ENCODE measurements around the gene ABCA2.
"Not testable (repeated sequence)": the region's sequence is repeated elsewhere in the genome, so short reads cannot be mapped to it uniquely, and the experiment has no call there.

ABCA2 gene

DNA sequence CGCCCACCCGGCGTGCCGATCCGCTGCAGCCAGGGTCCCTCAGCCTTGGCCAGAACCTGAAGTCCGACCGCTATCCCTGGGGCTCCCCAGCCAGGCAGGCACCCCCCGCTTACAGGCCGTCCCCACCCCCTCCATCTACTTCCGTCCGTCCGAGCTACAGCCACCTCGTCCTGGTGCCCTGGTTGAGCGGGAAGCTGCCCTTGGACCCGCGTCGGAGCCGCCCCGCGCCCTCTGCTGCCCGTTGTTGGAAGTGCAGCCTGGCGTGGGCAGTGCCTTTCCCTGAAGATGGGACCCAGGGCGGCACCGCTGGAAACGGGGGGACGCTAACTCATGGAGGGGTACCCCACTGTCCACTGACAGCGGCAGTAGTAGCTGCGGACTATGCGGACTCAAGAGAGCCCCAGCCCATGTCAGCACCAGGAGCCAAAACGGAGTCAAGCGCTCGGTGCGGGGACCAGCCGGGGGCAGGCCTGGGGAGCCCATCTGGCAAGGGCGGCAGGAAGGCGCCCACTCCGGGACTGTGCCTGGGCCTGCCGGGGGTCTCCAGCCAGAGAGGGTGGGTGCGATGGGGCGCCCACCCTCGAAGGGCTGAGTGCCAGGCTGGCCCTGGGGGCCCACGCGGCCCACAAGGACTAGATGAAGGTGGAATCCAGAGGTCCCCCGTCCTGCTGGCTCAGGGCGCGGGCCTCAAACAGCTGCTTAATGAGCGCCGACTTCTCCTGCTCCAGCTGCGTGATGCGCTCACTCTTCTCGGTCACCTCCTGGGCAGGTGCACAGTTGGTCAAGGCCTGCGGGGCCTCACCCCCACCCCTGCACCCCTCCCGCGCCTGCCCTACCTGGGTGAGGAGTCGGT lies 36.2 kb upstream of the ABCA2 start:
- DNase-seq = peak; percentile 36 to 73

DNA sequence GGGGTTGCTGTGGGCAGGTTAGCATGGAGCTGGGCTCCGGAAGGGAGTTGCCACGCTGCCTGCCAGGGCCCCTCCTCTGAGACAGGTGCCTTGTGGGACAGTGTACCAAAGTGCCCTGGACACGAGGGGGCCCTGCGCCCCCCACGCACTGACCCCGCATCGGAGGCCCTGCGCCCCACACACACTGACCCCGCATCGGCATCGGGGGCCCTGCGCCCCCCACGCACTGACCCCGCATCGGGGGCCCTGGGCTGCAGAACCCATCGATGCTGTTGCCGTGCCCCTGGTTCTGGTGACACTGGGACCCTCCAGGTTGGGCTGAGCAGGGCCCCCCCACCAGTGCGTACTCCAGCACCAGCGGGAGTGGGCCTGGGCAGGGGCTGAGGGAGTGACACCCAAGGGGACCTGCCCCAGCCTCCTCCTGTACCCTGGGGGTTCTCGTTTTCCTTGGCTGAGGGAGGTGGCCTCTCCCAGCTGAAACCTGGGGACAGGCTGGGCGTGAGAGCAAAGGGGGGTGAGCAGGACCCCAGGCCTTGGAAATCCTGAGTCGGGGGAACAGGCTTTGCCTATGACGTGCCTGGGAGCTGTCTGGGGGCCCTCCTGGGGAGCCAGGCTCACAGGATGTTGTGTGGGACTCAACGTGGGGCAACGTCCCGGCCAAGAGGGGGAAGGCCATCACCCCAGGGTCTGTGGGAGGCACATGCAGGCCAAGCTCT lies 35.4 kb upstream of the ABCA2 start:
- no peak for DNase-seq

DNA sequence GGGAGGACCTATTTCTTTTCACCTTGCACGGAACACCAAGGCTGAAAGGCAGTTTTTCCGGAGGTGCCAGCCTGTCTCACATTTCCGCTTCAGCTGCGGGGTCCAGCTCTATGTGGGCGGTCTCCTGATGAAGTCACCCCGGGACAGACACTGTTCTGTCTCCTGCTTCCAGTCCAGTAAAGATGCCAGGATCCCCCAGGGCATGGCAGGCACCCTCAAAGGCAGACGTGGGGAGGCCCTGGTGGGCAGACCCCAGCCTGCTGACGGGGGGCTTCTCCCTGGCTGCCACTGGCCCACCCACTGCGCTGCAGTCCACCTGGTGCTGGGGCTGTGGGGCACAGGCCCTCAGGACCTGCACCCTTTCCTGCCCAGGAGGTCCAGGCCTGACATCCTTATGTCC lies 34.8 kb upstream of the ABCA2 start:
- DNase-seq = not testable (repeated sequence)

DNA sequence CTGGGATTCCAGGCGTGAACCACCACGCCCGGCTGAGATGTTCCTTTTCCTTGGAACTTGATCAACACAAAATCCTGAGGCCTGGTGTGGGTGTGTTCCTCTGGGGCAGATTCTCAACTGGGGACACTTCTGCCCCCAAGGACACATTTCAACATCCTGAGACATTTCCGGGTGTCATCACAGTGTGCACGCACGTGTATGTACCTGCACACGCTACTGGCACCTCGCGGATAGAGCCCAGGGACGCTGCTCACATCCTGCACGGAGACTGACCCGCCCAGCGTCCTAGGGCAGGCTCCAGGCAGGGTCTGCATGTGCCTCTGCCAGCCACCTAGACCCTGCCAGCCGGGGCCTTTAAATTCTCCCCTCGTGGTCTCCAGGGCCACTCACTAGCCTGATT lies 34.3 kb upstream of the ABCA2 start:
- no peak for DNase-seq

DNA sequence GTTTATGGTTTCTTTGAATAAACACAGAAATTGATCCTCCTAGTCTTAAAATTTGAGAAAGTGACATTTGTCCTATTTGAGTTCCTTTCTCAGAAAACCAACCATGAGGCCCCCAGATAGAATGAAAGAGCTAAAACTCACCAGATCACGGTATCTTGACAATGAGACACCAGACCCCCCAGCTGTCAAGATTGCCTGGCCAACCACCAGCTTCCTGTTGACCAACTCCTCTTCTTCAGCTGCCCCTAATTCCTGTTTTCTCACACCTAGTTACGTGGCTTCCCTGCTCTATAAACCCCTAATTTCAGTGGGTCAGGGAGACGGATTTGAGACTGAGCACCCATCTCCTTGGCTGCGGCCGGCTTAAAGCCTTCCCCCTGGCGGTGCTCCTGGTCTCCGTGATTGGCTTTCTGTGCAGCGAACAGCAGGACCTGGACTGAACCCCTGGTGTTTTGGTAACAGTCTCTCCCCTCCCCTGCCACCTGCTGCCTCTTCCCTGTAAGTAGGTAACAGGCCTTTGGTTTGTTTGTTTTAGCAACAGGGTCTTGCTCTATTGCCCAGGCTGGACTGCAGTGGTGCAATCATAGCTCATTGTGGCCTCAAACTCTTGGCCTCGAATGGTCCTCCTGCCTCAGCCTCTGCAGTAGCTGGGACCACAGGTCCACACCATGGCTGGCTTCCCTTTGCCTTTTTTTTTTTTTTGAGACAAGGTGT lies 30.6 kb upstream of the ABCA2 start:
- DNase-seq = no peak

DNA sequence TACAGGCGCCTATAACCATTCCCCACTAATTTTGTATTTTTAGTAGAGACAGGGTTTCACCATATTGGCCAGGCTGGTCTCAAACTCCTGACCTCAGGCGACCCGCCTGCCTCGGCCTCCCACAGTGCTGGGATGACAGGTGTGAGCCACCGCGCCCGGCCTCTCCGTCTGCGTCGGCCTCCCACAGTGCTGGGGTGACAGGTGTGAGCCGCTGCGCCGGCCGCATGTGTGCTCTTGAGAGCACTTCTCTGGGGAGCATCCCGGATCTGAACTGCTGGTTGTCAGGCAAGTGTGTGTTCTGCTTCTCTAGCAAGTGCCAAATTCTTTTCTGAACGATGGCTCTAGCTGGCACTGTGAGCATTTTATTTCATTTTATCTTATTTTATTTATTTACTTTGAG lies 29.5 kb upstream of the ABCA2 start:
- DNase-seq = no peak

DNA sequence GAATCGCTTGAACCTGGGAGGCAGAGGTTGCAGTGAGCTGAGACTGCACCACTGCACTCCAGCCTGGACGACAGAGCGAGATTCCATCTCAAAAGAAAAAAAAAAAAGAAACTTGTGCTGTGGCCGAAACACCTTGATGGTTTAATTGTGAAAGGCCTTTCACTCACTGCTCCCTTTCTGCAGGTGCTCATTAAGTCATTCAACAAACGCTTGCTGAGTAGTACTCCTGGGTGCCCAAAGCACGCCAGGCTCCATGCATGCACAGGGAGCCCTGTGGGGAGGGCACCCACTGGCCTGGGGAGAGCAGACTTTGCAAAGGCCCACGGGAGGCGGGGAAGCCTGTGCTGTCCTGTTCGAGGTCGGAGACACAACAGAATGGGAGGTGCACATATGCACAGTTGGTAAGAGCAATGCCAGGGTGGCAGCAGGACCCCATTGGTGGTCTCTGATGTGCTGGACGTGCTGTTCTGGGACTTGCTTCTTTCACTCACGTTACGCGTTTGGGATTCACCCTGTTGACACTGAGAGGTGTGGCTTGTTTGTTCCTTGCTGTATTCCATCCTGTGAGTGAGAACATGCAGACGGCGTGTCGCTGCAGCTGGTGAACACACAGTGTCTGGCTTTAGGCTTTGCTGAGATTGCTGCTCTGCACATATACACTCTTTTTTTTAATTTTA lies 28.8 kb upstream of the ABCA2 start:
- DNase-seq = no peak

DNA sequence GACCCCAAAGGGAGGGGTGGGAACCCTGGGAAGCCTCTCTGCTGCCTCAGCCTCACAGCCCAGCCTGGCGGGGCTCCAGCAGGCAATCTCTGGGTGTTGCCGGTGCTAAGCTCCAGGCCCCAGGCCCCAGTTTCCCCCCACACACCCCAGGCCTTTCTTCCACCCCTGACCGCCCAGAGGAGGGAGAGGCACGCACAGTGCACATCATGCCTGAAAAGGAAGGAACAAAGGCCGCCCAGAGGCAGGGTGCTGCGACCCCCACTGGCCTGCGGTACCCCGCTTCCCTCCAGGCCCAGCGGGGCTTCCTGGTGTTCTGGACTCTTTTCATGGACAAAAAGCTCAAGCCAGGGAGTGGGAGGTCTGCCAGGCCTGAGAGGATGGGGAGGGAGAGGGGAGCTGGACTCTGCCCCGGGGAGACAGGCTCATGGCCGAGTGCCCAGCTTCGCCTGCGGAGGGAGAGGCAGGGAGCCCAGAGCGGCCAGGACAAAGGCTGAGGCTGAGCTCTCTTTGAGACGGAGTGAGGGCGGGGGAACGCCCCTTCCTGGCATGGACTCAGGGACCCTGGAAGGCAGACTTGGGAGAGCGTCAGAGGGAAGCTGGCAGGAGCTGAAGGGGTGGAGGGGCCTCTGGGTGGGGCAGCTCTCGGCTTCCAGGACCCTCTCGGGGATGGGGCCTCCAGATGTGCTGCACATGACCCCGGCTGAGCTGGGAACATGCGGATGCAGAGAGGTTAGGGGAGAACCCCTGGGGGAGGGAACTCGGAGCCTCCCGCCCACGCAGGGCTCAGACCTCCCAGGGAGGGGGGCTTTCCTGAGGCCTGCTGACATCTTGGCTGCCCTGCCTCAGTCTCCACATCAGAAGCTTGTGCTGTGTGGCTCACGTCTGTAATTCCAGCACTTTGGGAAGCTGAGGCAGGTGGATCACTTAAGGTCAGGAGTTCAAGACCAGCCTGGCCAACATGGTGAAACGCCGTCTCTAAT lies 27.6 kb upstream of the ABCA2 start:
- no peak for DNase-seq

DNA sequence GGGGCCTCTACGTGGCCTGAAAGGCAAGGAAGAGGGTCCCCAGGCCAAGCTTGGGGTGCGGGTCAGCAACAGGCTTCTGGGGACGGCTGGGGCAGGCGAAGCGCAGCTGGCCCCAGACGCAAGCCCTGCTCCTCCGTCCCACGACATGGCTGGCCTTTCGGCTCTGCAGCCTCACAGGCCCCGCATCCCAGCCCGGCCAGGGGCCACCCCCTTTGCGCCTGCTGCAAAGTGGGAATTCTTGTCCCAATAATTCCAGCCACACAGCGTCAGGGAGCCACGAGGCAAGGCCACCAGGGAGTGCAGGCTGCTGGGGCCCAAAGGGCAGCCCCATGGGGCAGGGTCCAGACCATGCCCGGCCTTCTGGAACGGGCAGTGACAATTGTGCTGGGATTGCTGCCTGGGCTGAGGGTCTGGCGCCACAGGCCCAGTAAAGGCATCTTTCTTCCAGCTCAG lies 26.9 kb upstream of the ABCA2 start:
- no peak for DNase-seq

DNA sequence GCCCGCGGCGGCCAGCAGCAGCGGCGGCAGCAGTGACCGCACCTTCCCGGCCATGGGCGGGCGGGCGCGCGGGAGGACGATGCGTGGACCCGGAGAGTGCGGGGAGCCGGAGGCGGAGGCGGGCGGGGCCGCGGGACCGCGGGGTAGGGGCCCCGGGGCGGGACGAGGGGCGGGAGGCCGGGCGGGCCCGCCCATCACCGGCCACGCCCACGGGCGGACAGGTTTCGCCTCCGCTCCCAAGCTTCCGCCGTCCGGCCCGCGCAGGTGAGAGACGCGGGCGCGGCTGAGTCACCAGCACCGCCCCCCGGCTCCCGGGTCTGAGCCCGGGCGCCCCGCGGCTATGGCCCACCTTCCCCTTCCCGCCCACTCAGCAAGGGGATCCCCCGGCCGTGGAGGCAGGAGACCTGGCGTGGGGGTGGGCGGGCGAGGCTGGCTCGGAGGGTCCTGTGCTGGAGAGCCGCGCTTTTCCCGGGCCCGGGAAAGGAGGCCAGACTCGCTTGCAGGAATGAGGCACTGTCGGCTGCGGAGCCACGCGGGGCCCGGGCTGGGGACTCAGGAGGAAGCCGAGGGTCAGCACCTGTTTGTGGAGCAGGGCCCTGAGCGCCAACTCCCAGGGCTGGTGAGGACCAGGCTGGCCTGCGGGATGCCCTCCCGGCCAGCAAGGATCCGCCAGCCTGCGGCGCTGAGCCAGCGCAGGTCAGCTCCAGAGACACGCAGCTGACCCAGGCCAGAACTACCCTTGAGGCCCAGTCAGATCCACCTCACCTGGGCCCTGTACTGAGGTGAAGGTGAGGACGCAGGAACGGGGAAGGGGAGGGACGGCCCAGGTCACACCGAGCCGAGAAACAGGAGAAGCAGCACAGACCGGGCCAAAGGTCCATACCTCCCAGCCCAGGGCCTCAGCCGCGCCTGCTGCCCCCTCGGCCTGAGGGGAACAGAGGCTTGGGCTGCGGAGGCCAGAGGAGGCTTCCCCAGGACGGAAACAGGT lies 26.2 kb upstream of the ABCA2 start, which contains the start of gene ENTPD2:
TSS of gene ENTPD2 (minus strand) at position 118 of the 988 bp plus-strand sequence. CDS start at position 54, 64 bp downstream.
- peak; percentile 47 to 59 for DNase-seq

DNA sequence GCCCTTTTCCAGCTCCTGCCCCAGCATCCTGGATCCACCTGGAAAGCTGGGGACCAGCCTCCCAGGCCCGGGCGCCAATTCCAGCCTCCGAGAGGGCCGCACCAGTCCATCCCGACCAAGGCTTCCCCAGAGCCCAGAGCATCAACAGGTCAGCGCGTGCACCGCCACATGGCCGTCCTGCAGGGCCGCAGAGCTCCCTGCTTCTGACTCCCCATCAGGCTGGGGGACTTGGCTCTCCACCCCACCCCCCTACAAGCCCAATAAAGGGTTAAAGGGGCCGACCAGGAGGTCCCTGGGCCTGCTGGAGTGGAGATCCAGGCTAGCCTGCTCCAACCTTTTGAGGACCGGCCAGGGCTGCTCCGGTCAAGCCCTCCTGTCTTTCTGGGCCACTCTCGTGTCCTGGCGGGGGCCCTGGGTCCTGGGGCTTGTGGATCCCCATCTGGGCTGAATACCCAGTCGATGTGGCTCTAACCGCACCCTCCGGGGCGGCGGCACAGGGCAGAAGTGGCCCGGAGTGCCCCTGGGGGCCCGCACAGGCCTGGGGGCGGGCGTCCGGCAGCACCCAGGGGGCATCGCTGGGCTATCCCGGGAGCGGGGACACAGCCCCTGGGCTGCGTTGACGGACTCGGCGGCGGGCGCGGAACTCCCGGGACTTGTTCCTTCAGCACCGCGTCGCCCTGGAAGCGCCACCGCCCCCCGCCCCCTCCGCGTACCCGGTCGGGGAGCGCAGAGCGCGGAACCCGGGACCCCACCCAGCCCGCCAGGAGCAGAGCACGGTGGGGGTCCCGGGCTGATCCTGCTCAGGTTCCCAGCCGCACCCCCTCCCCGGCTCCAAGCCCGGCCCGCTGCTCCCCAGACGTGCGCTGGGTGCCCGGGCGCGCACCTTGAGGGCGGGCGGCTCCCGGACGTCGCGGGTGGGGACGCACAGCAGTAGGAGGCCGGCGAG lies 25.2 kb upstream of the ABCA2 start:
- no peak for DNase-seq

DNA sequence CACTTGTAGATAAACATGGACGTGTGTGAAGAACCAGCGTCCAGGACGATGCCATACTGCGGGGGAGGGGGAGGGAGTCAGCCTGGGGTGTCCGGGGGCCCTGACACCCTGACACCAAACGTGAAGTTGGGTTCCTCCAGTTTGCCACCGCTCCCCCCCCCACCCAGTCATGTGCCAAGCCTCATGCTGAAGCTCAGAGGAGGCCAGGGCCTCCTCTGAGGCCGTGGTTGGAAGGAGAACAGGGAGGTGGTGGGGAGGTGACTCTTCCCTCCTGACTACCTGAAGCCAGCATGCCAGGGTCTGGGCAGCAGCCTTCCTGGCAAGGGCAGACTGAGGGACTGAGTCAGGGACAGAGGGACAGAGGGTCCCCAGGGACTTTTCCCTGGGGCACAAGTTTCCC lies 24.3 kb upstream of the ABCA2 start:
- DNase-seq = no peak

DNA sequence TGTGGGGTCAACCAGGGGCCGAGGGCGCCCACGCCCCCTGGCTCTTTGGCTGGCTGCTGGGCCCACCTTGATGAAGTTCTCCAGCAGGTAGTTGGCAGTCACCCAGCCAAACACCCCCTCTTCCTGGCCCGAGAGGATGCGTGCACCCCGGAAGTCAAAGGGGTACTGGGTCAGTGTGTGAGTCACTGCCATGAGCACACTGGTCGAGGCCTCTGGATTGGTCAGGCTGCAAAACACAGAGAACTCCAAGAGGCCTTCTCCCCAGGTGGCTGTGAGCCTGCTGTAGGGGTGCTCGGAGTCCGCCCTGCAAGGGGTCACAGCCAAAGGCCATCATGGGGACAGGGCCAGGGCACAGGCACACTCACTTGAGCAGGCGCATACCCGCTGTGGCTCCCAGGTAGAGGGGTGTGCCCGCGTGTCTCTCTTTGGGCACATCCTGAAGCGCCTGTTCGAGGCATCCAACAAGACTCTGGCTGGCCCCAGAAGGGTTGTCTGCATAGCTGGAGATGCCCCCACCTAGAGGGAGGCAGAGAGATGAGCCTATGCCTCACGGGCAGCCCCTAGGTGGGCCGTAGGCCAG lies 23.2 kb upstream of the ABCA2 start:
- no peak for DNase-seq

DNA sequence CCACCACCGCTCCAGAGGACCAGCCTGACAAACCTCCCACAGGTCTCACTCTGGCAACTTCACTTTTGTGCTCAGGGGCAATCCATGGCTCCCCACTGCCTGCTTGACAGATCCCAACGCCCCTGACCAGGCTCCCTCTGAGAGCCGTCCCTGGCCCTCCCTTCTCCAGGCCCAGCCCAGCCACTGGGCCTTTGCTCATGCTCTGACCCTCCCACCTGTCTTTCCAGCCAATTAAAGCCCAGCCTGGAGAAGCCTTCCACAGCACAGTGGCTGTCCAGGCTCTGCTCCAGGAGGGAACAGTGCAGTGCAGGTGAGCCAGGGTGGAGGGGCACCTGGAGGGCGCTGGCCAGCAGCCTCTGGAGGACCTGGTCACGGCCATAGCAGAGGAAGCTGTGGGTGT lies 22.5 kb upstream of the ABCA2 start:
- no peak for DNase-seq

DNA sequence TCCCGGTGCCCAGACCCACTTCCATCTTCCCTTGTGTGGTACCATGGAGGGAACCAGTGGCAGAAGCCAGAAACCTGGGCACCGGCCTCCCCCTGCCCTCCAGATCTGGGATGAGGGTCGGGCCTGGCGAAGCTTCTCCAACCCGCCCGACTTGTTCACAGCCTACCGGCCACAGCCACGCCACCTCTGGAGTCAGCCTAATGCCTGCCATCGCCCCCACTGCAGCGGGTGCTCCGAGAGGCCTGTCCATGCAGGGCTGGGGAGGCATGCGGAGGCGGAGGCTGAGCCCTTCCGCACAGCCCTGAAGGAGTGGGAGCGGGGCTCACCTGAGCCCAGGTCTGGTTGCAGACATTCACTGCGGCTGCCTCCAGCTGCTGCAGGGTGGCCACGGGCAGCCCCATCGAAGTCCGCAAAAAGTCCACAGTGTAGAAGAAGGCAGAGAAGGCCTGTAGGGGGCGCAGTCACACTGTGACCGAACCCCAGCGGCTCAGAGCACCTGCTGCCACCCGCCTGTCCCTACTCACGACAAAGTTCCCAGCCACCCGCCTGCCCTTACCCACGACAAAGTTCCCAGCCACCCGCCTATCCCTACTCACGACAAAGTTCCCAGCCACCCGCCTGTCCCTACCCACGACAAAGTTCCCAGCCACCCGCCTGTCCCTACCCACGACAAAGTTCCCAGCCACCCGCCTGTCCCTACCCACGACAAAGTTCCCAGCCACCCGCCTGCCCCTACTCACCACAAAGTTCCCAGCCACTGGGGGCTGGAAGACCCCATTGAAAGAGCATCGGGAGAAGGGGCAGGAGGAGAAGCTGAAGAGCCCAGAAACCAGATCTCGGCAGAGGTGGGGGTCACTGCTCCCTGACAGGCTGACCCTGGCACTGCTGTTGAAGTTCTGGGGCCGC lies 21.8 kb upstream of the ABCA2 start:
- peak in 1 of 2 experiments; percentile 56 for DNase-seq

DNA sequence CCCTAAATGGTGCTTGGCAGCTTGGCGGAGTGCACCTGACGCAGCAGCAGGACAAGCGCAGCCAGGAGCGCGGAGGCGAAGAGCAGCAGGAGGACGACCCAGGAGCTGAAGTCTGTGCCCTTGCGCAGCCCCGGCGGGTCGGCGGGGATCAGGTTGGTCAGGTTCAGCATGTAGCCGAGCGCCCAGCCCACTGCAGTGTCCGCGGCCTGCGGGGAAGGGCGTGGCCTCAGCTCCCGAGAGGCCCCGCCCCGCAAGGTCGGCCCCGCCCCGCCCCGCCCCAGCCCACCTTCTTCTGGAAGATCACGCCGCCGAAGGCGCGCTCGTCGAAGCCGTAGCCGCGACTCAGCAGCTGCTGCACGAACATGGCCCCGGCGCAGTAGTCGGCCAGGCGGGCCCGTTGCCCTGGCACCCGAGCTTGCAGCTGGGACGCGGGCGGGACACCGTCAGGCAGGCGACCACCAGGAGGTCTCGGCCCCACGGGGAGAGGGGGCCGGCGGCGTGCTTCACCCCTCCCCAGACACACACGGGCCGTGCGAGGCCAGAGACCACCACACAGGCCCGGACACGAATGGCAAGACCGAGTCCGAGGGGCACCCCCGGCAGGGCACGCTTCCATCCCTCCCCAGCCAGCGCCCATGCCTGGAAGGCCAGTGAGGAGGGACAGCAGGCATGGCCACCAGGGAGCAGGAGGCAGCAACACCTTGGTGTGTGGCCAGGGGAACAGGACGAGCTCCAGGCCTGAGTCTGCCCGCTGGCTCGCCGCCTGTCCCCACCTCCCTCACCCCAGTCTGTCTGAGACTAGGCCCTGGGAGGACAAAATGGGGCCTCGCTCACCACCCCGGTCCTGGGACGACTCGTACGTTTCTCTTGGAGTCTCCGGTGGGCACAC lies 20.9 kb upstream of the ABCA2 start:
- DNase-seq = no peak
